Measurements from ENCODE around the gene RNF157. TPM values are rescaled to one million over a fixed set of nuclear protein-coding genes. Genes with fewer than 3 reads are reported as not detected.

The RNF157 gene
- total and polyA plus RNA-seq, 9 of the 15 experiments (the other 6 are each of a cell fraction or from before 2014, with no cell fraction given): 8.1 to 31.7 (median 20.8) TPM

GRCh38 chr17:76240461-76241203 lies at the start of gene RNF157 (continued):
- TF ChIP-seq AFF4 (CRISPR knock-in tag; IDR thresholded peaks at IDR 0.05) (0 out of 2 replicates have a peak, but pooled peaks have one; percentile 28), MTA1 (IDR thresholded peaks at IDR 0.05; ENCODE audit: borderline replicate concordance) (0 out of 2 replicates have a peak, but pooled peaks have one; percentile 23), ESRRA (IDR thresholded peaks at IDR 0.05; ENCODE audit: borderline replicate concordance, low read depth) (no peak), CBFB (CRISPR knock-in tag; IDR thresholded peaks at IDR 0.05) (no peak), NFRKB (IDR thresholded peaks at IDR 0.05; ENCODE audit: low read depth) (peak; percentile 72; the same call in 1 of the 2 replicates), ETV5 (CRISPR knock-in tag; IDR thresholded peaks at IDR 0.05; ENCODE audit: low read depth) (peak; percentile 72), ZNF224 (CRISPR knock-in tag; IDR thresholded peaks at IDR 0.05) (no peak), ZFPM2 (CRISPR knock-in tag; IDR thresholded peaks at IDR 0.05) (peak; percentile 43; the same call in 1 of the 2 replicates), NFYB (IDR thresholded peaks at IDR 0.05; ENCODE audit: extremely low read depth, insufficient read length) (peak; percentile 96), E2F6 (IDR thresholded peaks at IDR 0.05; ENCODE audit: borderline replicate concordance in 1 of 2, extremely low read depth in 1 of 2, insufficient read depth in 1 of 2, insufficient read length in 1 of 2, low read depth in 1 of 2, low read length in 1 of 2, poor library complexity in 1 of 2, severe bottlenecking in 1 of 2) (peak; percentile 98 to 99), EP400 (IDR thresholded peaks at IDR 0.05) (peak; percentile 81), MAZ (CRISPR knock-in tag; conservative IDR thresholded peaks at IDR 0.05 in 1 of 2, IDR thresholded peaks at IDR 0.05 in 1 of 2) (peak; percentile 70 to 84), KAT7 (CRISPR knock-in tag; IDR thresholded peaks at IDR 0.05; ENCODE audit: borderline replicate concordance) (0 out of 2 replicates have a peak, but pooled peaks have one; percentile 65)
